Mucosa of stomach (tissue), 1 donor: Measurements from ENCODE around the gene SYNE4.

Source experiments
- H3K27me3 ChIP-seq: one replicate; pipeline ENCODE4 v1.7.0; 2013; ENCODE audit warnings: mild to moderate bottlenecking, low read length; ENCODE audit not compliant: control insufficient read depth, insufficient read depth
- H3K36me3 ChIP-seq: one replicate; pipeline ENCODE4 v1.7.0; 2013; ENCODE audit warnings: low read length; ENCODE audit not compliant: control insufficient read depth, insufficient read depth
- H3K4me1 ChIP-seq: one replicate; pipeline ENCODE4 v1.7.0; 2013; ENCODE audit warnings: mild to moderate bottlenecking, low read length; ENCODE audit not compliant: control insufficient read depth, insufficient read depth
- H3K4me3 ChIP-seq: one replicate; pipeline ENCODE4 v1.7.0; 2013; ENCODE audit warnings: low read length
- H3K9ac ChIP-seq: one replicate; pipeline ENCODE4 v1.7.0; 2013; ENCODE audit warnings: mild to moderate bottlenecking, low read length, moderate library complexity
- H3K9me3 ChIP-seq: one replicate; pipeline ENCODE4 v1.7.0; 2013; ENCODE audit warnings: mild to moderate bottlenecking, low read length, moderate library complexity; ENCODE audit not compliant: control insufficient read depth
- donor health status: Pancreatic carcinoma.

SYNE4 gene

DNA sequence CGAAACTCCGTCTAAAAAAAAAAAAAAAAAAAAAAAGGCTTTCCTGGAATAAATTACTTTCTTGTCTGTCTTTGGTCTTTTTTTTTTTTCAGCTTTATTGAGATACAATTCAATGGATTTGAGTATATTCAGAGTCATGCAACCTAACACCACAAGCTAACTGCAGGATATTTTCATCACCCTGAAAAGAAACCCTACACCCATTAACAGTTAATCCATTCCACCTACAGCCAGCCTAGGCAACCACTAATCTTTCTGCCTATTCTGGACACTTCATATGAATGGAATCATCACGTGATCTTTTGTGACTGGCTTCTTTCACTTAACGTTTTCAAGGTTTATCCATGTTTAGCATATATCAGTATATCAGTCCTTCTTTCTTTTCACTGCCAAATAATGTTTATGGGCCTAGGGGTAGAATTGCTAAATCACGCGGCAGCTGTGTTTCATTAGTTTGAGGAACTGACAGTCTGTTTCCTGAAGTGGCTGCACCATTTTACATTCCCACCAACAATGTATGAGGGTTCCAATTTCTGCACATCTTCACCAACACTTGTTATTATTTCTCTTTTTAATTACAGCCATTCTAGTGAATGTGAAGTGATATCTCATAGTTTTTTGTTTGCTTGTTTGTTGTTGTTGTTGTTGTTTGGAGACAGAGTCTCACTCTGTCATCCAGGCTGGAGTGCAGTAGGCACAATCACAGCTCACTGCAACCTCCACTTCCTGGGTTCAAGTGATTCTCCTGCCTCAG, 52.6 kb downstream of the SYNE4 start:
- Histone ChIP-seq H3K36me3 (no peaks in the 10 kb centered on the region), H3K9me3 (no peaks in the 10 kb centered on the region), H3K4me3 (no peak overlapping the region), H3K9ac (no peak overlapping the region), H3K27me3 (peaks cover 27% of the 10 kb centered on the region), H3K4me1 (no peaks in the 10 kb centered on the region)
